HUDEP-2 (cell line): ENCODE results near the gene STAM.

Experiments used
- DNase-seq, 76 experiments: peaks; one replicate each; lab custom pipeline; 2025; ENCODE audit not compliant: unreplicated experiment in 76 of 76; lab: John Stamatoyannopoulos, UW

The STAM gene

GRCh38 chr10:17671307-17671706, 27.4 kb downstream of the STAM start:
- DNase-seq = no peak

GRCh38 chr10:17673471-17674061, 29.6 kb downstream of the STAM start:
- peak in 56 of 76 experiments; percentile 14 to 78 (median 46) for DNase-seq

DNA sequence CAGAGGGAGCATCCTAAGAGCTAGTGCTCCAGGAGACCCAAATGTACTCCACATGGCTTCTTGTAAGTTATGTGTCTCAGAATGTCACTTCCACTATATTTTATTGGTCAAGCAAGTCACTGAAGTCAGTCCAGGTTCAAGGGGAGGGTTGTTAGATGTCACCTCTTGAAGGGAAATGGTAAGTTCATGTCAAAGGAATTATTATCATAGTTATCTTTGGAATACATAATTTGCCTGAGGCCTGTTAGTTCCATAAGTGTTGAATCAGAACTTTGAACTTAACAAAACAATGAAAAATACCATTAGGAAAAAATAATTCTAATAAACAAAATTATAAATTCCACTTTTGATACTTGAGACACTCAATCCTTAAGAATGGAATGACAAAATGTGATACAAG, 30.6 kb downstream of the STAM start:
- no peak for DNase-seq

DNA sequence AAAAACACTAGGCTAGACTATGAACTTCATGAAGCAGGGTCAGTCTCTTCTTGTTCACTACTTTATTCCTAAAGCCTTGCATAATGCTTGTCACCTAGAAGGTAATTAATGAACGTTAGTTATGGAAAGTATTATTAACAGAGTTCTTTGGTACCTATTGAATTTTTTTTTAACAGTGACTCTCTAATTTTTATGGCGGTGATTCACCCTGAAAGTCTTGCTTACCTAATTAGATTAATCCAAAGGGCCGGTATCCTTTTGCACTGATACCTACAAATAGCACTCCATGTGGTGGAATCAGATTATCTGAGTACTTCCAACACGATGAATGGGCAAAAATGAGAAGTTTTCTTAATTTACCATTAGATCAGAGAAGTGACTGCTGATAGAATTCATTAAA, 31.7 kb downstream of the STAM start:
- DNase-seq = peak in 5 of 76 experiments; percentile 19 to 37 (median 31)

DNA sequence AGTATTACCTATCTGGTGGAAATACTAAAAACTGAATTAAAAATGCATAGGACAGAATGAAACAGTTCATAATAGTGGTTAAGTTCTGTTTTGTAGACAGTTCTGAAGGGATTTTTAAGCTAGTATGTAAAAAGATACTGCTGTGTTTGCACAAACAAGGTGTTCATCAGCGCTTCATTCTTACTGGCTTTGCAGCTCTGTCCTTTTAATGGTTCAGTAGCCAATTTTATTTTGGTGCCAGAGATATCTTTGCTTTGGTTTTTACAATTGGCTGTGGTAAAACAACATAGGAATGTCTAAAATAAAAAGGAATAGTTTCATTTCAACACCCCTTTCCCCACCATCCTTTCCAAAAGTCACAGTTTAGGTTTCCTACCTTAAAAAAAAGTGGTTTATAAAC, 33.0 kb downstream of the STAM start:
- DNase-seq = no peak

DNA sequence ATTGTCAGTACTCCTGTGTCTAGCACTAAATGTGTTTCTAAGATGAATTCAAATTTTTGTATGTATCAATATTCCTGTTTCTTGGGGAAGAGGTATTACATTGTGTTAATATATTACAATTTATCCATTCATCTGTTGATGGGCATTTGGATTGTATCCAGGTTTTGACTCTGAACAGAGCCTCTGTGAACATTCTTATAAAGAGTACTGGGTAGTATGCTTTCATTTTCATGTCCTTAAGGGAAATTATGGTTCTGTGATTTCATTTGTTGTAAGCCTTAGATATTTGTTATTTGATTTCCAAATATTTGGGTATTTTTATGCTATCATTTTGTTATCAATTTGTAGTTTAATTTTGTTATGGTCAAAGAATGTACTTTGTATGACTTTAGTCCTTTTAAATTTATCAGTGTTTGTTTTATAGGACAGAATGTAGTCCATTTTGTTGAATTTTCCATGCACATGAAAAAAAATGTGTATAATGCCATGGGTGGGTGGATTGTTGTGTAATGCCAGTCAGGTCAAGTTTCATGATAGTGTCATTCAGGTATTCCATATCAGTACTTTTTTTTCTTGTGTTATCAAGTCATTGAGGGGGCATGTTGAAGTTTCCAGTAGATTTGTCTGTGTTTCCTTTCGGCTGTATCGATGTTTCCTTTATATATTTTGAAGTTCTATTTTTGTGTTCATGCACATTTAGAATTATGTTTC, 38.4 kb downstream of the STAM start:
- DNase-seq = no peak

- DNase-seq = no peak
Measured at GRCh38 chr10:17683541-17683940, 39.6 kb downstream of the STAM start.

DNA sequence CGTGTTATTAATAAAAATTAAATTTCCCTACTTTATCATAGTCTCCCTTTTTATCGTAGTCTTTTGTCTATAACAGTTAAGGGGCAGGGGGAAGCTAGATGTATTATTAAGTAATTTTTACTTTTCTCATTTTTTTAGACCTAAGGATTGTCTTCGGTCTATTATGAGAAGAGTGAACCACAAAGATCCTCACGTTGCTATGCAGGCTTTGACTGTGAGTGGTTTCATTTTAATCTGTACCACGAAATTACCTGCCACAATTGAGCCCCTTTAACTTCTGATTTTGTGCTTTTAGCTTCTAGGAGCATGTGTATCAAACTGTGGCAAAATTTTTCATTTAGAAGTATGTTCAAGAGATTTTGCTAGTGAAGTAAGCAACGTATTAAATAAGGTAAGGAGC, 40.6 kb downstream of the STAM start:
- DNase-seq = no peak

DNA sequence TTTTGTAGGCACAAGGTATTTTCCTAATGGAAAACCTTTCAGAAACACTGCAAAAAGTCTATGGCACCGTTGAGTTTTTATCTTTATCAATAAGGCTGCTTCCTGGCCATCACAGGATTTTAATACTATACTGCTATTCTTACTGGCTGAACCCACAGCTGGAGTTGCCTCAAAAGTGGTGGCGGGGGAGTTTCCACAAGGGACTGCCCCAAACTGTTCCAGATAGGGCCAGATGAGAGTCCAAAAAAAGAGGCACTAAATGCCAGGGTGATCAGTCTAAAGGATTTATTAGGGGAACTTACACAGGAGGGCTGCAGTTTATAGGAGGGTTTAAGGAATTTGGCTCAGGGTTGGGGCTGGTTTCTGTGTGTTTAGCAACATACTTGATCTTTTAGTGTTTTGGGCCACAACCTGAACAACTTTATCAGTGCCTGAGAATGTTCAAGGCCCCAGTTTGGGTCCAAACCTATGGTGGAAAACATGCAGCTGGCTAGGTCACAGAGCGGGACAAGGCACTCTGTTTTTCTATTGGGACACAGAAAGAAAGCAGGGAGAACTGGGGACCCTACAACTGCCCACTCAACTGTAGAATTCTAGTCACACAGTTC, 41.4 kb downstream of the STAM start:
- peak in 16 of 76 experiments; percentile 3 to 52 (median 20) for DNase-seq

DNA sequence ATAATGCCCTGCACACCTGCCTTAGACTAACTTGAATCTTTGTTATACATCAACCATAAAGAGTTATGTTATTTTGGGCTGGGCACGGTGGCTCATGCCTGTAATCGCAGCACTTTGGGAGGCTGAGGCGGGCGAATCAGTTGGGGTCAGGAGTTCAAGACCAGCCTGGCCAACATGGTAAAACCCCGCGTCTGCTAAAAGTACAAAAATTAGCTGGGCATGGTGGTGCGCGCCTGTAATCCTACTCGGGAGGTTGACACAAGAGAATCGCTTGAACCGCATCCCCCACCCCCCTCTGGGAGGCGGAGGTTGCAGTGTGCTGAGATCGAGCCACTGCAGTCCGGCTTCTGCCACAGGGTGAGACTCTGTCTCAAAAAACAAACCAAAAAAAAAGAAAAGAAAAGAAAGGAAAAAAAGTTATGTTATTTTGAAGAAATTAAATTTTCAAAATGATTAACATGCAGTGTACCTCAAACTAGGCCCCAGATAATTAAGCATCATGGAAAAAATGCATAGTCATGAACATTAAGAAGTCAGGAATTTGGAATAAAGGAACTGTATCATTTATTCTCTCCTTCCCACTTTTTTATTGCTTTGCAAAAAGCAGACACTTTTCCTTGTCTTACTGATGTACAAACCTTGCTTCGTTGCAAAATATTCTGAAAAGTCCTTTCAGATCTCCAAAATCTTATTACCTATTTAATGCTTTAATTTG, 43.3 kb downstream of the STAM start:
- DNase-seq = no peak

DNA sequence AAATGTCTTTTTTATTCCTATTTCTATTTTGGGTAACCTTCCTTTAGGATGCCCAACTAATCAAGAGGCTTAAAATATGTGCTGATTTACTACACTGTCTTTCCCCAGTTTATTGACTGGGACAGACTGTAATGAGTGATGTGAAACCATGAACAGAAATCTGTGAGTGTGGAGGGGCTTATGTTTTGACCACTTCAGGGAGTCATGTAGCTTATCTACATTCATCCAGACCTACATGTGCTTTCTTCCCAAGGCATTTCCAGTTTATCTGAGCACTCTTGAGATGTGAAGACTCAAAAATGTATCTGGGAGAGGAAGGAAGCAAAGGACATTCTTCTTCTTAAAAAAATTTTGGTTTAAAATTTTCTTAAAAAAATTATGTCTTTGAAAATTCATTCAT, 45.2 kb downstream of the STAM start:
- no peak for DNase-seq

DNA sequence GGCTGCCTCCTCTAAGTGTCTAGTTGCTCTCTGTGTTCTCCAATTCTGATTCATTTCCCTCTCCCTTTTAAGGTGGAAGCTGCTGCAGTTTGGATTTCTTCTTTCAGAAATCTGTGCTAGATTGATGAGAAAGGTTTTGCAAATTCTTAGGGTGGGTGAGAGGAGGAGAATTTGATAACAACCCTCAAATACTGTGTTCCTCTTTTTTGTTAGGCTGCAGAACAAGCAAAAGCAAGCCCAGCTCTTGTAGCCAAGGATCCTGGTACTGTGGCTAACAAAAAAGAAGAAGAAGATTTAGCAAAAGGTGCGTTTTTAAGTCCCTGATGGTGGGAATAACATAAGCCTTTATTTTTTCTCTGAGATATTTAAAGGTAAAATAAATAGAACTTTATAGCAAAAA, 49.1 kb downstream of the STAM start:
- peak in 1 of 76 experiments; percentile 5 for DNase-seq

GRCh38 chr10:17698696-17699095, 54.7 kb downstream of the STAM start:
- no peak for DNase-seq

GRCh38 chr10:17701301-17701700, 57.4 kb downstream of the STAM start:
- DNase-seq = no peak

GRCh38 chr10:17703706-17704105, 59.8 kb downstream of the STAM start:
- DNase-seq = no peak

DNA sequence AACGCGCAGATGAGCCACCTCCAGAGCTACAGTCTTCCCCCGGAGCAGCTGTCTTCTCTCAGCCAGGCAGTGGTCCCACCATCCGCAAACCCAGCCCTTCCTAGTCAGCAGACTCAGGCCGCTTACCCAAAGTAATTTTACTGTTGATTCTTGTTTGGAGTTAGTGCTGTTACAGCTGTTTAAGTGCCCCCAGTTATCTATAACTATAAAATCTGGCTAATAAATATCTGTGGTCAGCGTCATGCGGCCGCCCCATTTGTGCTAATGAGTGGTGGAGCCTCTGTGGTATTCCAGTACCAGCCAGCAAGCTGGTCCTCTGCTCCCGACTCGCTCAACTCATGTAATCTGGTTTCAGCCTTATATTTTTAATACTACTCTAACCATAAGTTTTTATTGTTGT, 64.9 kb downstream of the STAM start:
- no peak for DNase-seq

DNA sequence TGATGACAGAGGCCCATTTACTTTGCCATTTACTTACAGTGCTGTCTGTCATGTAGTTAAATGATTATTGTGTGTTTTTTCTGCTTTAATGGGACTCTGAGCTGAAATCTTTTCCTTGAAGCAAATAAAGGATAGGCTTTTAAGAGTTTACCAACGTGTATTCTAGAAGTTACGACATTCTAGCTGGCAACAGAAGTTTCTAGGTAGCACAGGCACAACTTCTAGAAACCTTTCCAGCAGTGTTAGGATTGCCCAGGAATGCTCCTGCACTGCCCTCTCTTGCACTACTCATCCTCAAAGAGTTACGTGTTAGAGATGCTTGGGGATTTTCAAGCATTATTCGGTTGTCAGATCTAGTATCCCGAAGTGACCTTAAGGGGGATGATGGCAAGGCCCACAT, 65.5 kb downstream of the STAM start:
- no peak for DNase-seq

GRCh38 chr10:17710181-17710580, 66.2 kb downstream of the STAM start:
- DNase-seq = no peak

DNA sequence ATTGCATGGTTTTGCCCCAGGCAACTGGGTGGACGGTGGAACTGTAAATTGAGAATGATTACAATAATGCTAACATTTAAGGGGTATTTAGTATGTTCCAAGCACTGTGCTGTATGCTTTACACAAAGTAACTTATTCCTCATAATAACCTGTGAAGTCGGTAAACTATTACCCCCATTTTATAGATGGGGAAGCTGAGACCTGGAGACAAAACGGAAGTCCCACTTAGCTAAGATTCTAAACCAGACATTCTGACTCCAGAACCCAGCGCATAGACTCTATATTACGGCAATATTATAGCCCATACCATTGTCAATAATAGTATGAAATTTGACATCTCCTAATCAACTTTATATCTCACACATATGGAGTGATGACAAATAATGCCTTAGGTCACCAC, 68.1 kb downstream of the STAM start:
- no peak for DNase-seq

DNA sequence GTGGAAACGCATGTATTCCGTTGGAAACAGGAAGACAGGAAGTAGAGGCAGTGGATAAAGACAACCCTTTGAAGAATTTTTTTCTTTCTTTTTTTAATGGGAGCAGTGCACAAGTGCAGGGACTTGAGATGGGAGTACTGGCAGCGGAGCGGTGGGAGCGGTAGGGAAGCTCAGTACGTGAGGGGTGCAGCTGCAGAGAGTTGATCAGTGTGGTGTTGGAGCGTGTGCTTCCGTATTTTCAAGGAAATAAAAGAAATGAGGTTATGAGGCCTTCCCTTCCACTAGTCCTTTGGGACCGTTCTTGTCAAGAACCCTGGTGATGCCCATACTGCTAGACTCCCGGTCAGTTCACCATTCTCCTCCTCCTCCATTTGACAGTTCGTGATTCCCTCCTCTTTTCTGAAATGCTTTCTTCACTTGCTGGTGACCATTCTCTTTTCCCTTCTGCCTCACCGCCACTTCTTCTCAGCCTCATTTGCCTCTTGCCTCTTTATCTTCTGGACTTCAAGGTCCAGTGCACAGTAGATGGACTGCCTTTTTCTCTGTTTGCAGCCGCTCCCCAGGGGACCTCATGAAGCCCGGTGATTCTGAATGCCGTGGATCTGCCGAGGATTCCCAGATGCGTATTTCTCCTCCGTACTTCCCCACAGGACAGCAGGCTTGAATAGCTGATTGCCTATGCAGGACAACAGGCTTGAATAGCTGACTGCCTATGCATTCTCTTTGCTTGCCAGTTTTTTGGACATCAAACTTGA, 68.9 kb downstream of the STAM start:
- DNase-seq = no peak

- no peak for DNase-seq
Measured at GRCh38 chr10:17713758-17714157, 69.8 kb downstream of the STAM start.
